ENCODE data around the gene EFNB2. TPM values are rescaled to one million over a fixed set of nuclear protein-coding genes. Genes with fewer than 3 reads are reported as not detected.

EFNB2 gene
- total RNA-seq, 2 donors from 2014 or later, result 41.8 to 104 TPM

- no peak for TF ChIP-seq CTCF (IDR thresholded peaks at IDR 0.05)
- no peak overlapping the region for H3K9ac ChIP-seq (ENCODE audit: low read depth in 2 of 2, low read length in 2 of 2)
- no peak overlapping the region for H3K4me3 ChIP-seq
- intact Hi-C loops (cut with DNase I), result no loop called here
- no peaks in the 10 kb centered on the region for H3K27me3 ChIP-seq
- H3K36me3 ChIP-seq, result no peaks in the 10 kb centered on the region
- DNase-seq, result no peak
- H3K4me1 ChIP-seq, result no peaks in the 10 kb centered on the region
- no peaks in the 10 kb centered on the region for H3K9me3 ChIP-seq
- H3K27ac ChIP-seq, result no peak overlapping the region
These were observed 32.2 kb downstream of the EFNB2 start for GRCh38 chr13:106503272-106503671.

- no peak for DNase-seq
- no peak overlapping the region for H3K27ac ChIP-seq
These were observed 35.0 kb downstream of the EFNB2 start for GRCh38 chr13:106500445-106500844.

GRCh38 chr13:106499896-106500295 lies 35.6 kb downstream of the EFNB2 start:
- no peaks in the 10 kb centered on the region for H3K27me3 ChIP-seq
- H3K27ac ChIP-seq, result no peak overlapping the region

More at GRCh38 chr13:106500445-106500844, 35.0 kb downstream of the EFNB2 start:
- H3K4me3 ChIP-seq, result no peak overlapping the region
- intact Hi-C loops (cut with DNase I), result no loop called here
- no peak overlapping the region for H3K9ac ChIP-seq (ENCODE audit: low read depth in 2 of 2, low read length in 2 of 2)
- H3K36me3 ChIP-seq, result no peaks in the 10 kb centered on the region
- no peak for TF ChIP-seq CTCF (IDR thresholded peaks at IDR 0.05)
- H3K27me3 ChIP-seq, result no peaks in the 10 kb centered on the region
- H3K4me1 ChIP-seq, result no peaks in the 10 kb centered on the region
- no peaks in the 10 kb centered on the region for H3K9me3 ChIP-seq

GRCh38 chr13:106499113-106499512 lies 36.3 kb downstream of the EFNB2 start:
- H3K4me3 ChIP-seq, result no peak overlapping the region
- TF ChIP-seq CTCF (IDR thresholded peaks at IDR 0.05), result no peak
- intact Hi-C loops (cut with DNase I), result no loop called here
- DNase-seq, result no peak
- H3K27ac ChIP-seq, result no peak overlapping the region
- no peaks in the 10 kb centered on the region for H3K36me3 ChIP-seq
- no peaks in the 10 kb centered on the region for H3K9me3 ChIP-seq
- no peak overlapping the region for H3K9ac ChIP-seq (ENCODE audit: low read depth in 2 of 2, low read length in 2 of 2)
- no peaks in the 10 kb centered on the region for H3K27me3 ChIP-seq
- no peaks in the 10 kb centered on the region for H3K4me1 ChIP-seq

More at GRCh38 chr13:106499896-106500295, 35.6 kb downstream of the EFNB2 start:
- H3K9ac ChIP-seq (ENCODE audit: low read depth in 2 of 2, low read length in 2 of 2), result no peak overlapping the region
- DNase-seq, result no peak
- H3K4me3 ChIP-seq, result no peak overlapping the region
- no peak for TF ChIP-seq CTCF (IDR thresholded peaks at IDR 0.05)
- H3K36me3 ChIP-seq, result no peaks in the 10 kb centered on the region
- H3K9me3 ChIP-seq, result no peaks in the 10 kb centered on the region
- intact Hi-C loops (cut with DNase I), result no loop called here
- H3K4me1 ChIP-seq, result no peaks in the 10 kb centered on the region

GRCh38 chr13:106498571-106498970 lies 36.9 kb downstream of the EFNB2 start:
- Histone ChIP-seq H3K4me1 (no peaks in the 10 kb centered on the region), H3K27ac (no peak overlapping the region)

More at GRCh38 chr13:106498571-106498970, 36.9 kb downstream of the EFNB2 start:
- no peaks in the 10 kb centered on the region for H3K36me3 ChIP-seq
- H3K9me3 ChIP-seq, result no peaks in the 10 kb centered on the region
- H3K9ac ChIP-seq (ENCODE audit: low read depth in 2 of 2, low read length in 2 of 2), result no peak overlapping the region
- H3K4me3 ChIP-seq, result no peak overlapping the region
- intact Hi-C loops (cut with DNase I), result no loop called here
- TF ChIP-seq CTCF (IDR thresholded peaks at IDR 0.05), result no peak
- no peak for DNase-seq
- H3K27me3 ChIP-seq, result no peaks in the 10 kb centered on the region
